Heart right ventricle (tissue), 16 donors: ENCODE results near the gene RMI2. TPM values are rescaled to one million over a fixed set of nuclear protein-coding genes. Genes with fewer than 3 reads are reported as not detected.

Experiments
- ATAC-seq, 8 donors: fragments of 200-7000 bp; cut with Tn5 transposase; one replicate each; pipeline ENCODE4 v1.9.1; 2020; ENCODE audit warnings: mild to moderate bottlenecking in 8 of 8, moderate library complexity in 8 of 8, moderate number of reproducible peaks in 1 of 8
- DNase-seq, 2 donors: peaks; one replicate each; pipeline ENCODE4 v3.0.0-alpha.2; 2020
- H3K27ac ChIP-seq, 10 donors: fragments of 200-600 bp; sonication (generic) in 2 of 10; one replicate each; pipeline versions ENCODE4 v1.5.0 to v1.8.0; 2020 to 2022; ENCODE audit warnings: mild to moderate bottlenecking in 3 of 10
- H3K27me3 ChIP-seq, 7 donors: fragments of 200-600 bp; one replicate each; pipeline ENCODE4 v1.8.0; 2021 to 2022; ENCODE audit warnings: mild to moderate bottlenecking in 2 of 7
- H3K36me3 ChIP-seq, 9 donors: fragments of 200-600 bp; sonication (generic) in 1 of 9; one replicate each; pipeline versions ENCODE4 v1.5.0 to v1.8.0; 2020 to 2022; ENCODE audit warnings: mild to moderate bottlenecking in 2 of 9
- H3K4me1 ChIP-seq, 9 donors: fragments of 200-600 bp; sonication (generic) in 1 of 9; one replicate each; pipeline versions ENCODE4 v1.5.0 to v1.8.0; 2020 to 2022; ENCODE audit warnings: mild to moderate bottlenecking in 4 of 9
- H3K4me3 ChIP-seq, 10 donors: fragments of 200-600 bp; sonication (generic) in 2 of 10; one replicate each; pipeline versions ENCODE4 v1.5.0 to v1.8.0; 2020 to 2022; ENCODE audit warnings: mild to moderate bottlenecking in 7 of 10, moderate library complexity in 2 of 10
- H3K9me3 ChIP-seq, 11 donors: fragments of 200-600 bp in 10 of 11; sonication (generic) in 2 of 11; one replicate each; pipeline versions ENCODE4 v1.5.0 to v1.8.0; 2013 to 2022; ENCODE audit warnings: mild to moderate bottlenecking in 2 of 11, control low read depth in 1 of 11, moderate library complexity in 1 of 11
- CTCF ChIP-seq, 9 donors: fragments of 200-600 bp; sonication (generic) in 2 of 9; IDR thresholded peaks; one replicate each; pipeline versions ENCODE4 v1.5.0 to v1.8.0; 2021 to 2022; ENCODE audit warnings: antibody characterized with exemption in 9 of 9, mild to moderate bottlenecking in 5 of 9, moderate library complexity in 1 of 9
- WGBS, 2 donors: extraction: QIAGEN DNeasy Blood & Tissue Kit; methylation state at CpG; one replicate each; pipeline ENCODE4 v1.1.7; 2013; ENCODE audit warnings: inconsistent platforms in 1 of 2; 5-methylcytosine and 5-hydroxymethylcytosine counted together
- intact Hi-C, 10 donors: fragments of 100-400 bp; cut with DNase I; formaldehyde crosslinking; loops; one replicate each; pipeline versions ENCODE4 v1.11.1 to v1.14.2; 2022
- polyA plus RNA-seq, 2 donors: library from polyadenylated mRNA; stranded (reverse); fragments of 200-250 nt; gene quantifications; one replicate each; pipeline ENCODE4 v1.2.3, GENCODE V29; 2013
- total RNA-seq, 10 donors: library from RNA; stranded (reverse); fragmentation: NEBNext Ultra II Directional in 3 of 10; extraction: Animal tissue kit (Norgen Biotek cat#: 25700) in 3 of 10; gene quantifications; one replicate each; pipeline versions ENCODE4 v1.2.1 to v1.2.4, GENCODE V29; 2021 to 2023
- donor health status: Arrhythmogenic right ventricular cardiomyopathy.
- donor health status: ischemic (EF 13 %, LVEDD 7.1; RV severe dilation, severe dysfunction).
- donor health status: healthy with polysubstance abuse.
- donor health status: DM: no; HTN: yes; CAD: no.
- donor health status: DM: no; HTN: no; CAD: no.
- donor health status: ischemic (EF 25% LVEDD 6.9; RV normal size, moderate dysfunction).
- donor health status: ischemic (EF 25% LVEDD 5.7; RV mildly dilated, moderate dysfunction).
- donor health status: healthy.
- donor health status: DM: yes; HTN: yes; CAD: no.
- donor health status: Ischemic cardiomyopathy.
- donor health status: ischemic (EF 35%, LVEDD 5.7; RV mildly dilated, moderate dysfunction).
- donor health status: nonischemic (EF 11% LVEDD 7.7; RV severe dilation, severe dysfunction).
- donor health status: DM: yes; HTN: yes; CAD: no.
- donor health status: PGD.
- donor health status: ischemic (EF 29% LVEDD 5.4; RV normal size, mild dysfunction).
- donor health status: nonischemic (EF 23%, LVEDD 6.1; RV moderate dilation, normal function).

The RMI2 gene
- total and polyA plus RNA-seq, 12 donors, result 0.22 to 3.8 (median 1.1) TPM

- Histone ChIP-seq H3K27ac (no peak overlapping the region), H3K4me3 (no peak overlapping the region), H3K36me3 (no peaks in the 10 kb centered on the region), H3K9me3 (no peaks in the 10 kb centered on the region), H3K27me3 (peaks cover 0 to 14% (median 0%) of the 10 kb centered on the region in 7 donors), H3K4me1 (peaks cover 0 to 13% (median 0%) of the 10 kb centered on the region in 9 donors)
- TF ChIP-seq CTCF (IDR thresholded peaks at IDR 0.05), result no peak
- 92 to 93% methylated on average over 15 of the region's 15 CpGs for WGBS, 2 donors
- intact Hi-C loops, result loop anchor here in 1 of 10 donors (10.0 kb wide), 1 partner anchor 419 kb away; no protein-coding TSS in a partner anchor
- DNase-seq, result no peak
- no peak for ATAC-seq
Observed at GRCh38 chr16:11383481-11384183, 38.4 kb downstream of the RMI2 start.

DNA sequence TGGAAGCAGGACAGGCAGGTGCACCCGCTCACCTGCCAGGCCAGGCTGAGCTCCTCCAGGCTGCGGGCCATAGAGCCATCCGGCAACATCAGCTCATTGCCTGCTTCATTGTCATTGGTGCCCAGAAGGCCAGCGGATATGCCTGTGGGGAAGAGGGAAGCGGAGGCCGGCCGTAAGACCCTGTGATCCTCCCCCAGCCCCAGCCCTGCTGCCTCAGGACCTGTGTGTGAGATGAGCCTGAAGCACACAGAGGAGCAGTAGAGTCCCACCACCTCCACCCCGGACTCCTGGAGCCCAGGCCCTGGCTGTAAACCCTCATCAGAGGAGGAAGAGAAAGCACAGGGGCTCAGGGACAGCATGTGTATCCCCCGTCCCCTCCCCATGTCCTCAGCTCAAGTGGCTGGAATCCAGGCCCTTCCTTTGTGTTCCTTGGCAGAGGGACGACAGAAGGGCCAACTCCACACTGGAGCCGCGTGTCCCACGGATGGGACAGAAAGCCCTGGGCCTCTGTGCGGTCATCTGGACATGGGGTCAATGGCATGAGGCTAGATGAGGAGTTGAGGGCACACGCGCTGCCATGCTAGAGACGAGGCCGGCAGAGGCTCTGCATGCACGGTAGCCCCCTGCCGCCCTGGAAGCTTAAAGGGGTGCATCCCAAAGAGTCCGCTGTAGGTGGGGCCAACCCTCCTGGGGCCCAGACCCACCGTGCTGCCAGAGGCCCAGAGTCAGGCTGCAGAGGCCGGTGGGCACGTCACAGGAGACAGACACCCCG lies 39.1 kb downstream of the RMI2 start:
- no peak overlapping the region for H3K27ac ChIP-seq
- no peak for ATAC-seq
- no peak for DNase-seq
- H3K36me3 ChIP-seq, result no peaks in the 10 kb centered on the region
- no peaks in the 10 kb centered on the region for H3K9me3 ChIP-seq
- H3K4me1 ChIP-seq, result peaks cover 0 to 10% (median 0%) of the 10 kb centered on the region in 9 donors
- H3K4me3 ChIP-seq, result no peak overlapping the region
- WGBS, 2 donors, result 81 to 91% methylated on average over 25 of the region's 25 CpGs
- no peak for TF ChIP-seq CTCF (IDR thresholded peaks at IDR 0.05)
- H3K27me3 ChIP-seq, result peaks cover 0 to 14% (median 0%) of the 10 kb centered on the region in 7 donors
- intact Hi-C loops, result loop anchor here in 1 of 10 donors (10.0 kb wide), 1 partner anchor 420 kb away; no protein-coding TSS in a partner anchor

DNA sequence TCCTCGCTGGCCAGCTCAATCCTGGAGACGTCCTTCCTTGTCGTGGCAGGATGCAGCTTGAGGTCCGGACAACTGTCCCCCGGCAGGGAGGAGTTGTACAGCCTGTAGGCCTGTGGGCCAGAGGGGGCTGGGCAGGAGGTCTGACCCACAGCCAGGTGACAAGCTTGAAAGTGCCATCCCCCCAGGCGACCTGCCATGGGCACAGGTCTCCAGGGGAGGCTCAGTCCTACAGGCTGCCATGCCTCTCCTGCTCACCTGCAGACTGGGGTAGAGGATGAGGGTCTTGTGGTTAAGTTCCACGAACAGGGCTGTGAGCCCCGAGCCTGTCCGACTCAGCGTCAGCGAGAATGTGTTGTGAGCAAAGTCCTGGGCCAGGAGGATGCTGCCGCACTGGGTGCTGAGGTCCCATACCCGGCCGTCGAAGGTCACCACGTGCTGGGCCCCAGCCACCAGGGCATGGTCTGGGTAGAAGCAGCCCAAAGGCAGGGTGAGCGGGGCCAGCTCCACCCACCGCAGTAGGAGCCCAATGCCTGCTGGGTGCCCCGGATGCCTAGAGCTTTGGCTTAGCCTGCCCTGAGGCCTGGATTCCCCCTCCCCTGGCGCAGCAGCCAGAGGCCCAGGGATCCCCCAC lies 39.8 kb downstream of the RMI2 start:
- ATAC-seq, result no peak
- H3K36me3 ChIP-seq, result no peaks in the 10 kb centered on the region

More for the DNA sequence above, 39.8 kb downstream of the RMI2 start:
- Histone ChIP-seq H3K9me3 (no peaks in the 10 kb centered on the region), H3K4me1 (peaks cover 0 to 7% (median 0%) of the 10 kb centered on the region in 9 donors), H3K4me3 (no peak overlapping the region), H3K27me3 (peaks cover 0 to 14% (median 0%) of the 10 kb centered on the region in 7 donors), H3K27ac (no peak overlapping the region)
- whole genome bisulfite sequencing, 2 donors, result 89 to 90% methylated on average over 20 of the region's 20 CpGs
- DNase-seq, result no peak
- intact Hi-C loops, result loop anchor here in 1 of 10 donors (10.0 kb wide), 1 partner anchor 420 kb away; no protein-coding TSS in a partner anchor
- no peak for TF ChIP-seq CTCF (IDR thresholded peaks at IDR 0.05)
